GF-D8 (cell line): Measurements from ENCODE around the gene EFL1.
"Not testable (repeated sequence)": the region's sequence is repeated elsewhere in the genome, so short reads cannot be mapped to it uniquely, and the experiment has no call there.

Experiments used
- DNase-seq: peaks from one replicate; lab custom pipeline; 2025; lab: John Stamatoyannopoulos, UW

Gene EFL1

DNA sequence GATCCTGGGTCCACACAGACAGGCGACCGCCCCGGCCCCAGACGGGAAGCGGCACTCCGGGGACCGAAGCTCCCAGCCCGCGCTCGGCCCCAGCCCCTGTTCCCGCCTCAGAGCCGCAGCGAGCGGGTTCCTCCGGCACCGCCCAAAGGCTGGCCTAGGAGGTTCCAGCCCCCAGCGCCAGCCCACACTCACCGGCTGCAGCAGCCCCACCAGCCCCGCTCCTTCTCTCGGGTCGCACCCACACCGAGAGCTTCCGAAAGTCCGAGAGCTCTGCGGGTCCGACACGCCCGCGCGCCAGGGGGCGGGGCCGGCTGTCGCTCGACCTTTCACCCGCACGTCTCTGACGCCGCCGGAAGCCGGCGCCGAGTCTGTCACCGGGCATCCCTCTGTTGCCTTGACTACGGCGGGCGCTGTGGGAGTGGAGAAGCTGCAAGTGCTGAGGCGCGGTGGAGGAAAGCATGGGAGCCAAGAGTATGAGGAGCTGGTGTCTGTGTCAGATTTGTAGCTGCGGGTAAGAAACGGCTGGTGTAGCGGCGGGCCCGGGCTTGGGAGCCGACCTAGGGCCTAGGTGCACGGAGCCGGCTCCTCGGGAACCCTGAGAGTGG is at the start of gene EFL1, which contains the start of gene SAXO2:
EFL1 (minus strand) TSS at position 313 of the 605 bp plus-strand sequence. CDS start 956 bp downstream, outside the sequence.
SAXO2 (plus strand) TSS at position 397 of the 605 bp plus-strand sequence; CDS start at position 459, 62 bp downstream.
- peak; percentile 44 for DNase-seq

DNA sequence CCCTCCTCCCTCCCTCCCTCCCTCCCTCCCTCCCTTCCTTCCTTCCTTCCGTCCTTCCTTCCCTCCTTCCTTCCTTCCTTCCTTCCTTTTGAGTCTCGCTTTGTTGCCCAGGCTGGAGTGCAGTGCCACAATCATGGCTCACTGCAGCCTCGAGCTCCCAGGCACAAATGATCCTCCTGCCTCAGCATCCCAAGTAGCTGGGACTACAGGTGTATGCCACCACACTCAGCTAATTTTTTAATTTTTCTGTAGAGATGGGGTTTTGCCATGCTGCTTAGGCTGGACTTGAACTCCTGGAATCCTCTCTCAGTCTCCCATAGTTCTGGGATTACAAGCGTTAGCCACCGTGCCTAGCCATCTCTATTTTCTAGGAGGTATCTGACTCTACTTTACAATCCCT is 48.8 kb upstream of the EFL1 start:
- DNase-seq, result not testable (repeated sequence)

DNA sequence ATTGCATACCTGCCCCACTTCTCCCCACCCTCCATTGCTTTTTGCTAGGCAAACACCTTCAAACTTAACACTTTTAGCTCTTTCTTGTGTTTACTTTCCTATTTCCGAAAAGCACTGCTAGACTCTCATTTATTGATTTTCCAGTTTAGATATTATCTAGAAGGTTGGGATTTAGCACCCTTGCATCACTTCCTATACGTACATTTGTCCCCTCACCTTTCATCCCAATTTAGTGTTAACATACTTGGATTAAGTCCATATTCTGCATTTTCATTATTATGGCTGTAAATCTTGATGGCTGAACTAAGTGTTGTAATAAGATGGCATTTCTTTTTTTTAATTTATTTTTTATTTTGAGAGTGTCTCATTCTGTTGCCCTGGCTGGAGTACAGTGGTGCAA is 47.3 kb upstream of the EFL1 start:
- no peak for DNase-seq

DNA sequence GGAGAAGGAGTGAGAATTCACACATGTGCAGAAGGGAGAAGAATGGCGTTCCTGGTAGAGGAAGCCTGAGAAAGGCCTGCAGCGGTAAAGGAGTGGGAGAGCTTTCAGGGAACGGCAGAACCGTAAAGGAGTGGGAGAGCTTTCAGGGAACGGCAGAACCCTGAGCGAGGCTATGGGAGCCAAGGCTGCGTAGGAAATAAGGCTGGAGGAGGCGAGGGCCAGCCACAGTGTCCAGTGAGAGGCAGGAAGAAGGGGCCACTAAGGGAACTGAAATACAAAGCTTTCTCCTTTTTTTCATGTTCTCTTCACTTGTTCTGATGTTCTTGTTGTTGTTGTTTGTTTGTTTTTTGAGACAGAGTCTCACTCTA is 45.2 kb upstream of the EFL1 start:
- DNase-seq, result no peak

DNA sequence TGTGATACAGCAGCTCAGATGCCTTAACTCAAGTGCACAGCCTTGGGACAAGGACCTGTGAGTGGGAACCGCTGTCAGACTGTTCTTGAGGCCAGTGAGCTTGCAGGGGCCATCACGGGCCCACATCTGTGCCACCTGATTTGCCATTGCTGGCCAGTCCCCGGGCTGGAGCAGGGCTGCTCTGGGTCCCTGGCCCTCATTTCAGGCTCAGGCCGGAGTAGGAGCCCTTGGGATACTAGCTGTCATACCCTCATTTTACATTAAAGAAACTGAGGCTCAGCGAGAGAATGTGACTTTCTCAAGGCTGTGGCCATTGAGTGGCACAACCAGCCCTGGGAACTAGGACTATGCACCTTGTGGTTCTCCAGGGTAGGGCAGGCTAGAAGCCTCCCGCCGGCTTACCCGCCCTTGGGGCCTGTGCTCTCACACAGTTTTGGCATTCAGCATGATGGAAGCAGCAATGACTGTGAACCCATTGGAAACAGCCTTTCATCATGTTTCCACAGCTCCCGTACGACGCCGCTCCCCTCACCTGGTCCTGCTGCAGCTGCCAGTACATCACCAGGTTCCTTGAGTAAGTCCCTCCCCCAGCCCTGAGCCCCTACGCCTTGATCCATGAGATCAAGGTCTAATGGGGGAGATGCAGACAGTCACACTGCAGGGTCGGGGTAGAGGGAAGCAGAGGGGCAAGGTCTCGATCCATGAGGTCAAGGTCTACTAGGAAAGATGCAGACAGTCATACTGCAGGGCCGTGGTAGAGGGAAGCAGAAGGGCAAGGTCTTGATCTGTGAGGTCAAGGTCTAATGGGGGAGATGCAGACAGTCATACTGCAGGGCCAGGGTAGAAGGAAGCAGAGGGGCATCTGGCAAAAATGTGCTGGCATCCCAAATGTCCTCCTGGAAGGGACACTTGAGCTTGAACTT is 44.5 kb upstream of the EFL1 start:
- no peak for DNase-seq

DNA sequence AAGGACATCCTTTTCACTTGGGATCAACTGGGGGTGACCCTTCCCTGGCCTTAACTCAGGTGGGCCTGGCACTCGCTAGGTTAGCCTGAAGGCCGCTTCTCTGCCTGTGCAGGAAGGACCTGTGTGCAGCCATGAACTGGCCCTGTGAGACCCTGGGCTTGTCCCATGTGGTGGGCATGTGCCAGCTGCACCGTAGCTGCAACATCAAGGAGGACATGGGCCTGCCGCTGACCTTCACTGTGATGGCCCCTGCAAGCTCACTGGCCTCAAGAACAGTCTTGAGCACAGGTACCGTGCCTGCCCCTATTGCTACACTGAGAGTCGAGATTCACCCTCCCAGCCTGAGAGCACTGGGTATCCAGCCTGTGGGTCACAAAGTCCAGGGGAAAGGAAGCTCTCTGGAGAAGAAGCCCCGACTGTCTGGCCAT is 43.1 kb upstream of the EFL1 start:
- no peak for DNase-seq

DNA sequence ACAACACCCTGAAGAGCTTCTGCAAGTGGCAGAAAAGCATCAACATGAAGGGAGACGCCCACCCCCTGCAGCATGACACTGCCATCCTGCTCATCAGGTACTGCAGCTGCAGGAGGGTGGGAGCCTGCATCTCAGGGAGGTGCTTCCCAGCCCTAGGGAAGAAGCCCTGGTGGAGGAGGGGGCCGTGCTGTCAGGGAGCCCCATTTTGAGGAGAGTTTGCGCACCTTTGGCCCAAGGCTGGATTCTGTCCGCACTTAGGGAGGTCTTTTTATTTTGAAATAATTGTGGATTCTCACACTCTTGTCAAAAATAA is 42.2 kb upstream of the EFL1 start:
- DNase-seq, result no peak

DNA sequence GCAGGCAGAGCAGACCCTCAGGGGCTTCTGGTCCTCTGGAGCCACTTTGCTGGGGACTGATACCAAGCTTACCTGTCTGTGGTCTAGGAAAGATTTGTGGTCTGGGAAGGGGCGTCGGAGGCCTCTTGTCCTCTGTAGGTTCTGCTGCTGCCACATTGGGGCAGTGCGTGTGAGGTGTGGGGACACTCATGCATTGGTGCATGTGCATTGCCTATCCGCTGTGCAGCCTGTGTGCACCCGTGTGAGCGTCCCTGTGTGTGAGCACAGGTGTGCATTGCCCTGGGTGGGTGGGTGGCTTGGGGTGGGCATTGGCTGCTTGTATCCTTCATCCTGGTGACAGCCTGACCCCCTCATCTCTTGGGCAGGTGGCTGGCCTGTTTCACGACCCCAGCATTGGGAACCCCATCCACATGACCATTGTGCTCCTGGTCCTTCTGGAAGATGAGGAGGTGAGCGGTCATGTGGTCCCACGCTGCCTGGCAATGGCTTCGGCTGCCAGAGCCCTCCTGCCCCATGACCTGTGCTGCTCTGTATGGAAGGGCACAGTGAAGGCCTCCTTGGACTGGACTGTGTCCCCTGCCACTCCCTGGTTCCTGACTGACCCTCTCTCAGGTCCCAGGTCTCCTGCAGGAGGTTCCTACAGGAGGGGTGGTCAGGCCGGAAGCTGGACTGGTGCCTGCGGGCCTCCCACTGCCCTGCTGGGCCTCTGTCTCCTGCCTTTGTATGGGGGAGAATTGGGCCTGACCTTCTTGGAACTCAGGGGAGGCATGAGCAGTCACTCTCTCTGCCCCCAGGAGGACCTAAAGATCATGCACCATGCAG is 41.6 kb upstream of the EFL1 start:
- no peak for DNase-seq

DNA sequence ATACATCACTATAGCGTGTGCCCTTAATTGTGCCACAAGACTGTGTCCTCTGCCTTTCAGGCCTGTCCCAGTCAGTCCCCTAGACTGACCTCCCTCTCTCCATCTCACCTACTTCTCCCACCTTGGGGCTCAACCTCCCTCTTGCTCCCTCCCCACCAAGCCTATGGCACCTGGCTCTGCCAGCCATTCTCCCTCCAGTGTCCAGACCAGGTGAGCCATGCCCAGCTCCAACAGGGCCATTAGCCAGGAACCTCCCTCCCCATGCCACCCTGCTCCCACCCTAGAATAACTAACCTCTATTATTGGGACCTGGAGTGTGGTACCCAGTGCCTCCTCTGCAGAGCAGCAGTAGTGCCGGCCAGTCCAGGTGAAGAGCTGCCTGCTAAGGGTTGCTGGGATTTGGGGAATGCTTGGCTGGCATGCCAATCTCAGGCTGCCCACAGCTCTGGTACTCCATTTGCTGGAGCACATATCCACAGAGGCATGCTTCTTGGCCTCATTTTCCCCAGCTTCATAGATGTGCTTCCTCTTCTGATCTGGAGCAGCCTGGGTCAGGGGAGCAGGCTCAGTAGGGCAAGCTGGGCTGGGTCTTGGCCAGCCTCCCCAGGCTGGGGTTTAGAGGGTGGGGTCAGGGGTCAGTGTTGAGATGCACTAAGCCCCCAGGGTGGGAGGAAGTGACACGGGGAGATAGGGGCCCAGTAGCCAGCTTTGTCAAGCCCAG is 38.9 kb upstream of the EFL1 start:
- no peak for DNase-seq

DNA sequence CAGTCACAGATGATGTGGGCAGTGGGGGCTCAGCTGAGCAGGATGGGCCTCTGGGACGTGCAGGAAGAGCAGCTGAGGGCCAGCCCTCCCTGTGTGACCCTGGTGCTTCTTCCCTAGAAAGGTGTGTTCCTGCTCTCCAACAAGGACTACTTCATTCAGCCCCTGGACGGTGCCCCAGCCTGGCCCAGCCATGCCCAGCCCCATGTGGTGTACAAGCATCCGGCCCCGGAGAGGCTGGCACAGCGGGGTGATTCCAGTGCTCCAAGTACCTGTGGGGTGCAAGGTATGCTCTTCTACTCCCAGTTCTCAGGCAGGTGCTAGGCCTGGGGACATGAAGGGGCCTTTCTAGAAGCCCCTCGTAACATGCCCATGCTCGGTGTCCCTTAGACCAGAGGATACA is 38.3 kb upstream of the EFL1 start:
- DNase-seq, result no peak

DNA sequence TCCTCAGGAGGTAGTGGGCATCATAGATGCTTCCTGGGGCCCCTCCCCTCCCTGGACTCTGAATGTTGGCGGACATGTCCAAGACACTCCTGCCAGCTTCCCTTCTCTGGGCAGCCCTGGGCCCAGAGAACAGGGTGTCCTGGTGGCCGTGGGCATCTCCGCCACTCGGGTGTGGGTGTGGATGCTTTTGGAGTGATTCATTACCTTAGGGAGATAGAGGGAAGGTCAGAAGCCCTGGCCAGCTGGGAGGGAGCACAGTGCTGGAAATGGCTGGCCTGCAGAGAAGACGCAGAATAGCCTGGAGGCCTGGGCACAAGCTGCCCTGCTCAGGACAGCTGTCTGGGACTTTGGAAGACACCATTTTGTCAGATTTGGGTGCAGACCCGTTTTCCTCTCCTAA is 37.8 kb upstream of the EFL1 start:
- not testable (repeated sequence) for DNase-seq

DNA sequence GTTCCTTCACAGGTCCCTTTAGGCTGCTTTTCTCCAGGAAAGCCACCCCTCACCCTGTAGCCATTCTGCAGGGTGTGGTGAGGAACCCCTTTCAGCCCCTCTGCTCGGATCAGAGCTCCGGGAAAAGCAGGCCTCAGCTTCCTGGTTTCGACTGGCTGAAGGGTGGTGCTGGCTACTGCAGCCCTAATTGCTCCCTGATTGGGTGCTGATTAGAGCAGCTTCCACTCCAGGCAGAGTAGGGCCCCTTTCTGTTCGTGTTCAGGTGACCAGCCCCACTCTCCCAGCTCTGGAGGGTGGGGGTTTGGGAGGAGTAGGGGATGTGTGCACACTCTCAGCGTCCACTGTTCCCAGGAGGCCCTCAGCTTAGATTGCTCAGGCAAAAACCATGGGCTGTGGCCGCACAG is 37.0 kb upstream of the EFL1 start:
- not testable (repeated sequence) for DNase-seq

DNA sequence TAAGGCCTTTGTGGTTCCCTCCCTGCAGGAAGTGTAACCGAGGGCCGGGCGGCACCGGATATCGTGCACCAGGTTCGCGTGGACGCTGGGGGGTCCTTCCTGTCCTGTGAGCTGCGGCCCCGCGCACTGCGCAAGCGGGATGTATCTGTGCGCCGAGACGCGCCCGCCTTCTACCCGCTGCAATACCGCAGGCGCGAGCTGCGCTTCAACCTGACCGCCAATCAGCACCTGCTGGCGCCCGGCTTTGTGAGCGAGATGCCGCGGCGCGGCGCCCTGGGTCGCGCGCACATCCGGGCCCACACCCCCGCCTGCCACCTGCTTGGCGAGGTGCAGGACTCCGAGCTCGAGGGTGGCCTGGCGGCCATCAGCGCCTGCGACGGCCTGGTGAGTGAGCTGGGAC is 36.0 kb upstream of the EFL1 start:
- no peak for DNase-seq

DNA sequence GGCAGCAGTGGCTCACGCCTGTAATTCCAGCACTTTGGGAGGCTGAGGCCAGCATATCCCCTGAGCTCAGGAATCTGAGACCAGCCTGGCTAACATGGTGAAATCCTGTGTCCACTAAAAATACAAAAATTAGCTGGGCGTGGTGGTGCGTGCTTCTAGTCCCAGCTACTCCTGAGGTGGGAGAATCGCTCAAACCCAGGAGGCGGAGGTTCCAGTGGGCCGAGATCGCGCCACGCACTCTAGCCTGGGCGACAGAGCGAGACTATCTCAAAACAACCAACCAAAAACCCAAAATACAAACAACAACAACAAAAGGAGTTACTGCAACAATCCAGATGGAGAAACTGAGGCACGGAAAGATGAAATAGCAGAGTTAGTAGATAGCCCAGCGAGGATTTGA is 35.5 kb upstream of the EFL1 start:
- DNase-seq, result no peak

DNA sequence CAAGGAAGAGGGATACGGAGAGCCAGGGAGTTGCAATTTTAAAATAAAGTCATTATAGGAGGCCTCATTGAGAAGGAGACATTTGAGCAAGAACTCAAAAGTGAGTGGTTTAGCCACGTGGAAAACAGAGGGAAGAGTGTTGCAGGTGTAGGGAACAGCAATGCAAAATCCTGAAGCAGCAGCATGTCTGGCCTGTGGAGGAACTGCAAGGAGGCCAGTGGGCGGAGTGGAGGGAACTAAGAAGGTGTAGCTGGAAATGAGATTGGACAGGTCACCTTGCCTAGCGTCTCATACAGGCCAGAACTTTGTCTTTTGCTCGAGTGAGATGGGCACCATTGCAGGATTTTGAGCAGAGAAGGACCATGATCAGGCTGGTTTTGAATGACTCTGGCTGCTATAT is 35.0 kb upstream of the EFL1 start:
- no peak for DNase-seq

DNA sequence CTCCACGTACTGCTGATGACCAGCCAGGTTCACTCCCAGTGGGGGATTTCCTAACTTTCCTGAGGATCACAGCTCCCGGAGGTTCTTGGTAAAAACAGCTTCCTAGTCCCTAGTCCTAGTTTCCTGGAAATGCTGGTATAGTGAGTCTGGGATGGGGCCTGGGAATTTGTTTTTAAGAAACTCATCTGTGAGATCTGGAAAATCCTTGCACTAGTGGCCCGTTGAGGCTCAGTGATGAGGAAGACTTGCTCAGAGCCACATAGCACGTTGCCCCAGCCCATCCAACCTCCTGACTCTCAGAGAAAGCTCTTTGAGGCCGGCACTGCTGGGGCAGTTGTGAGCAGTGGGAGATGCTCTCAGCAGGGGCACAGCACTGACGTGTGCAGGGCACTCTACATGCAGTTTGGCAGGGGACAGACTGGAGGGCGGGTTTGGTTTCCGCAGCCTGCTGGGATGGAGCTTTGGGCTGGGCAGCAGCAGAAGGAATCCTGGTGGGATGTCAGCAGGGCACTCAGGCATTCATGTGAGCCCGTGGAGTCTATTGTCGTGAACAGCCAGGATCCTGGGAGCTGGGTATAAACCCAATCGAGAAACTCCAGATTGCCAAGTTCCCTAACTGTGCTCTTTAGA is 31.6 kb upstream of the EFL1 start:
- no peak for DNase-seq

DNA sequence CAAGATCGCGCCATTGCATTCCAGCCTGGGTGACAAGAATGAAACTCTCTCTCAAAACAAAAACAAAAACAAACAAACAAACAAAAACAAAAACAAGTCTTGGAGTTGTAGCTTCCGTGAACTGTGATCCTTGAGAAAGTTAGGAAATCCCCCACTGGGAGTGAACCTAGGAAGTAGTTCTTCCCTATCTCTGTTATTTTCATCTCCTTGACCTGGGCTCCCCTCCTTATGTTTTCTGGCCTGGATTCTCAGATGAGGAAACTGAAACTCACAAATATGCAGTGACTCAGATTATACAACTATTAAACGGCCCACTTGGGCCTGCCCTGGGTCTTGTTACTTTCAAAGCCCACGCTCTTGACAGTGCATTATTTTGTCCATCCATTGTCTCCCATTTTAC is 29.7 kb upstream of the EFL1 start:
- no peak for DNase-seq

DNA sequence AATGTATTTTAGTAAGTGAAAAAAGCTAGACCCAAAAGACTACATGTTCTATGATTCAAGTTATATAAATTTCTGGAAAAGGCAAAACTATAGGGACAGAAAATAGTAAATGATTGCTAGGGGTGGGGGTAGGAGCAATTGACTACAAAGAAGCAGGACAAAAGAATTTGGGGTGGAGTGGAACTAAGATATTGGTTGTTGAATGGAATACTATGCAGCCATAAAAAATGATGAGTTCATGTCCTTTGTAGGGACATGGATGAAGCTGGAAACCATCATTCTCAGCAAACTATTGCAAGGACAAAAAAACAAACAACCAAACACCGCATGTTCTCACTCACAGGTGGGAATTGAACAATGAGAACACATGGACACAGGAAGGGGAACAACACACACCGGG is 25.7 kb upstream of the EFL1 start:
- not testable (repeated sequence) for DNase-seq

DNA sequence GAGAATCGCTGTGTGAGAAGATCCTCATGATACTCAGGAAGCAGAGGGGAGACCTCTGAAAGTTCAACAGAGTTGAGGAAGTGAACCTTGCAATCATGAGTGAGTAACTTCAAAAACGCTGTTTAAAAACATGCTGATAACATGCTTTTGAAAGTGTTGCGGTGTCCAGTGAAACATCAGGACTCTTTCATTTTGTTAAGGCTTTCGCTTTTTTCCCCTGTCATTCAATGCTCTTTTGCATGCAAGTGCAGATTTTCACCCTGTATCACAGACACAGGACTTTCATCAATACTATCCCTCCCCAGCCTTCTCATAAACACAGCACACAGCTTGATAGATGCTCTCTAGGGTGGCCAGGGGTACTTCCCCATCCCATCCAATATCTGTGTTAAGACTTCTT is 23.9 kb upstream of the EFL1 start:
- not testable (repeated sequence) for DNase-seq

DNA sequence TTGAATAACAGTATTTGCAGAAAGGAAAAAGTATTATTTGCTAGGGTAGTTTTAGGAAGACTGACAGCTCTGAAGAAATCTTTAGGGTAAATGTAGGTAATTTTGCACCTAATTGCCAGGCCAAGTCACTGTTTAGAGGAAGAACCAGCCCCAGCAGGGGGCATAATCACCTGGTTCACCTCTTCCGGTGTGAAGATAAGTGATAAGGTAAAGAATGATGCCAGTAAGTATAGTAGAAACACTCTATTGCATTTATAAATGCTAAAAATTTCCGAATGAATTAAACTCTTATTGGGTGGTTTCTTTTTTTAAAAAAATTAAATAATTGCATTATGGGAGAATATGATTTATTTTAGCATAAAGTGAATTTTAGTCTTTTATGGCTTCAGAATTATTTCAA is 21.8 kb upstream of the EFL1 start:
- not testable (repeated sequence) for DNase-seq

DNA sequence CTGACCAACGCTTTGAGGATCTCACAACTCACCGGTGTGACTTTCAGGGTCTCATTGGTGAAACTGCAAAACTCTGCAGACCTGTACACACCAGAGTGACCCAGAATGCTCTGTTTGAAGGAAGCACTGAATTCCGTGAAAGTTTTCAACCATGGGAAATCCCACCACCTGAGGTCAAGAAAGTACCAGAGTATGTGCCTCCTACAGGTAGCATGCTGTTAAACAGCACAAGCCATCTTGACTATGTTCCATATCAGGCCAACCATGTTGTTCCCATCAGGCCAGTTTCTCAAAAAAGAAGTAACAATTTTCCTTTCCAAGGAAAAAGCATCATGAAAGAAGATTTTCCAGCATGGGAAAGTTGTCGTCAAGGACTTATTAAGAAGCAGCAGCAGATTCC is 19.9 kb upstream of the EFL1 start:
- not testable (repeated sequence) for DNase-seq

DNA sequence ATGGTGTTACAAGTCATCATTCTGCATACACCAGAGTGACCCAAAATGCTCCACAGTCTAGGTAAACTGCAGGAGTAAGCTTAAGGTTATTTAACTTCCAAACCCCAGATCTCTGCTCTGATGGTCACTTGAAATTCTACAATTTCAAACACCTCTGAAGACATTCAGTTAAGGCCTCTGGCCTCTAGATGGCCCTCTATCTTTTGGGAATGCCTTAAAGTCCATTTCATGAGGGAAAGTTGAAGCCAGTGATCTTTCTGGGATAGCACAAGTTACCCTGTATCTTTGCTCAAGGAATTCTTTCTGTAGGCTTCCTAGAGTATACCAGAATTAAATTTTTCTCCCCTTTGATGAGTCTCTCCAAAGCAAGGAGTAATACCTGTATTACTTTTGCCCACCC is 18.7 kb upstream of the EFL1 start:
- not testable (repeated sequence) for DNase-seq
